GM10266 (cell line): ENCODE results near the gene SYNGAP1.
A peak's percentile ranks its signal among the peaks of the same experiment; 100 is the strongest.

Source experiments
- DNase-seq: peaks from one replicate; pipeline ENCODE4 v3.0.0; 2012; ENCODE audit errors: extremely low spot score
- CTCF ChIP-seq: IDR thresholded peaks from 2 replicates; pipeline ENCODE4 v1.5.1; 2012; ENCODE audit warnings: mild to moderate bottlenecking, low read depth; ENCODE audit not compliant: control insufficient read depth, insufficient read depth; ENCODE audit errors: missing control alignments

SYNGAP1 gene

DNA sequence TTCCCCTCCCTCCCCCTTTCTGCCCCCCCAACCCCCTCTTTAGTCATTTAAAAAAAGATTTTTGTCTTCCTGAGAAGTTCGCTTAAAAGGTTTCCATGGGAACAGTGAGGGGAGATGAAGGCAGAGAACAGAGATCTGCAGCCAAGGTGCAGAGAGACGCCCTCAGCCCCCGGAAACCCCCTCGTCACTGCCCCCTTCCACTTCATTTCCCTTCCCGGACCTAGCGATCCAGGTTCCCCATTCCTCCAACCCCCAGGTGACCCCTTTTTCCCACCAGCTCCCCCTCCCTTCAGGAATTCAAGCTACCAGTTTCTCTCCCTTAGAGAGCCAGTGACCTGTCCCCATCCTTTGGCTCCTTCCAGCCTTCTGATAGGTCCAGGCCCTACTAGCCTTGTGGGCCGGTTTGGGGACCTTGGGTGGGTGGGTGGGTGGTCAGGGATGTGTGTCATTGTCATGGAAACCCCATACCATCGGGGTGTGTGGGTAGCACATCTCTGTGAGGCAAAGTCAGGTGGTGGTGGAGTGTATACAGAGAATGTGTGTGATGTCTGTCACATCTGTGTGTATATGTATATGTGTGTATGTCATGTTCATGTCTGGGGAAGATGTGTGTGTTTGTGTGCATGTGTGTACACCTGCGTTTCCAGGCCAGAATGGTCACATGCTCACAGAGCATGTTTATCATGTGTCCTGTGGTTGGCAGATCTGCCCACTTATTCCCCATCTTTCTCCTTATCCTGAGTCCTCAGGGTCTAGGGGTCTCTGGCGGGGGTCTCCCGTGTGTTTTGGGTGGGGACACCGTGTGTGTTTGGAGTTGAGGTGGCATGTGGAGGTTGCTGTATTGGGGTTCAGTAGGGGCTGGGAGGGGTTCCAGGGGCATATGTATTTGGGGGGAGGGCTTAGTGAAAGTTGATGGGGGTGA, 7.0 kb downstream of the SYNGAP1 start:
- peak; percentile 66 for DNase-seq
- no peak for TF ChIP-seq CTCF

GRCh38 chr6:33427585-33428223, 7.8 kb downstream of the SYNGAP1 start:
- peak; percentile 86 for DNase-seq
- no peak for TF ChIP-seq CTCF

- TF ChIP-seq CTCF: peak; percentile 11
- DNase-seq: peak; percentile 66
Measured at GRCh38 chr6:33428224-33428965, 8.5 kb downstream of the SYNGAP1 start.

GRCh38 chr6:33428966-33429749, 9.3 kb downstream of the SYNGAP1 start:
- DNase-seq: no peak
- TF ChIP-seq CTCF: no peak

GRCh38 chr6:33429750-33430052, 9.8 kb downstream of the SYNGAP1 start:
- DNase-seq: no peak
- no peak for TF ChIP-seq CTCF

GRCh38 chr6:33430334-33430733, 10.5 kb downstream of the SYNGAP1 start:
- DNase-seq: no peak
- no peak for TF ChIP-seq CTCF
